ENCODE data around the gene CUX1.
"Not testable (repeated sequence)": the region's sequence is repeated elsewhere in the genome, so short reads cannot be mapped to it uniquely, and the experiment has no call there.

The CUX1 gene

DNA sequence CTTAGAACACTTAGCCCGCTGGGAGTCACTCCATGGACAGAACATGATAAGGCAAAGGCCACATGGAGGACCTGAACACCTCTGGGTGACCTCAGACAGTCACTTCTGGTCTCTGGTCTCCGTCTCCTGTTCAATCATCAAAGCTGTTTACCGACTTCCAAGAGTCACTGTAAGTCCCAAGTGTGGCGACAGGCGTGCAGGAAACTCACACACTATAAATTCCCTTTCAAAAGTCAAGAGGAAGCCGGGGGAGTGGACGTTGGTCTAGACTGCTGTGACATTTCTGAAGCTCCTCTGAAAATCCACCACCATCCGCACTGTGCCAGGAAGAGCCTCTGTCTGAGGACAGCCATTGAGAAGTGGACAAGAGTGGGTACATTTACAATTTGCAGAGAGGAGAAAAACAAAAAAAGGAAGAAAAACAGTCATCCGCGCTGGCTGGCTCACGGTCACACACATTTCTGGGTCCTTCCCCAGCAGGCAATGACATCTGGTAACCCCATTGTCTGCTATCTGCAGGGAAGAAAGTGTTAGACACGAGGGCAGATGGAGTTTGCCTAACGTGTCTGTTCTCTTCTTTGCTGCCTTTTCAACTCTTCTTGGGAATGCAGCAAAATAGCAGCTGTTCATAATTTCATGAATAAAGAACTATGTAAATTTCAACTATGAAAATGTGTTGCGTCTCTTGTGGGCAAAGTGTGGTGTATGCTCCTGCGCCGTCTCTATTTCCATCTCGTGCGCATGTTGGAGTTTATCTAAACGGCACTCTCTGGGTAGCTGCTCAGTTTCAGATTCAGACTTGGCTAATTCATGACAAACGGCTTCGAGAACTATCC is 32.9 kb upstream of the CUX1 start:
- no peaks in the 10 kb centered on the region for H3K36me3 Mint-ChIP-seq
- H3K27ac Mint-ChIP-seq = no peak overlapping the region
- H3K4me1 Mint-ChIP-seq (ENCODE audit: low read depth) = peaks cover 3% of the 10 kb centered on the region
- no peak overlapping the region for H3K4me3 Mint-ChIP-seq
- no peaks in the 10 kb centered on the region for H3K9me3 Mint-ChIP-seq (ENCODE audit: low read depth)
- no peaks in the 10 kb centered on the region for H3K27me3 Mint-ChIP-seq

DNA sequence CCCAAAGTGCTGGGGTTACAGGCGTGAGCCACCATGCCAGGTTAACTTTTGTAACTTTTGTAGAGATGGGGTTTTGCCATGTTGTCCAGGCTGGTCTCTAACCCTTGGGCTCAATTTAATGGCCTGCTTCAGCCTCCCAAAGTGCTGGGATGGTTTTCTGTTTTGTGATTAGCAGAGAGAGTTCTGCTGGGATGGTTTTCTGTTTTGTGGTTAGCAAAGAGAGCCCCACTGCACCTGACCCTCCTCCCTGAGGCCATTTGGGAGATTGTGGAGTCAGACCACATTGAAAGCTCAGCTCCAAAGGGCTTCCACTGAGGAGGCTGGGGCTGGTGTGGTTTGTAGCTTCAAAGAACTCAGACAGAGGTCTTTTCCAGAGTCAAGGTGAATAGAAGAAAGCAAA is 29.6 kb upstream of the CUX1 start:
- Mint-ChIP-seq H3K4me1 (ENCODE audit: low read depth) (peaks cover 3% of the 10 kb centered on the region), H3K9me3 (ENCODE audit: low read depth) (no peaks in the 10 kb centered on the region), H3K27ac (no peak overlapping the region), H3K27me3 (no peaks in the 10 kb centered on the region), H3K4me3 (no peak overlapping the region), H3K36me3 (no peaks in the 10 kb centered on the region)

GRCh38 chr7:101788517-101788916 is 28.9 kb upstream of the CUX1 start:
- Mint-ChIP-seq H3K4me1 (ENCODE audit: low read depth) (peaks cover 3% of the 10 kb centered on the region), H3K36me3 (no peaks in the 10 kb centered on the region), H3K9me3 (ENCODE audit: low read depth) (no peaks in the 10 kb centered on the region), H3K27me3 (no peaks in the 10 kb centered on the region), H3K4me3 (no peak overlapping the region), H3K27ac (no peak overlapping the region)

DNA sequence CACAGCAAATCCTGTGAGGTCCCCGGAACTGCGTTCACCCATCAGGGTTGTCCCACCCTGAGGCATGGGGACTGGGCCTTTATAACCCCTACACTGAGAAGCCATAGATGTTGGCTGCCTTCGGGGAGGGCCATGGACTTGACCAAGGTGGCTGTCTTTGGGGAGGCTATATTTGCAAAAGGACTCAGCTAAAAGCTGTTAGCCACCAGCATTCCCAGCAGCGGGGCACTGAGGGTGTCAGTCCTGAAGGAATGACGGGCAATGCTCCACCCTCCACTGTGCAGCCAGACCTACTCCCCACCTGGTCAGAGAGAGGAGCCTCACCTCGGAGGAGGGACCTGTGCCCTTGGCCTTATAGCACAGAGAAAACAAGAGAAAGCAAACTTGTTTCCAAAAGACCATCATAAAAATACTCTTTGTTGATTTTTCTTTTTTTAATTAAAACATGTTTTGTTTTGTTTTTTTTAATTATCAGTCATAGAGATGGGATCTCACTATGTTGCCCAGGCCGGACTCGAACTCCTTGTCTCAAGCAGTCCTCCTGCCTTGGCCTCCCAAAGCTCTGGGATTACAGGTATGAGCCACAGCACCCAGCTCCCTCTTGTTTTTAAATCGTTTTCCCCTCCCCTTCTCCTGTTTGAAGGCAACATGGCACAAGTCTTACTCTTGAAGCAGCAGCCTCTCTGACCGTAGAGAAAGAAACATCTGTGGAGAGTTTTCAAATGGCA is 26.7 kb upstream of the CUX1 start:
- no peaks in the 10 kb centered on the region for H3K36me3 Mint-ChIP-seq
- no peaks in the 10 kb centered on the region for H3K27me3 Mint-ChIP-seq
- no peak overlapping the region for H3K4me3 Mint-ChIP-seq
- H3K27ac Mint-ChIP-seq = no peak overlapping the region
- H3K9me3 Mint-ChIP-seq (ENCODE audit: low read depth) = no peaks in the 10 kb centered on the region
- H3K4me1 Mint-ChIP-seq (ENCODE audit: low read depth) = no peaks in the 10 kb centered on the region

GRCh38 chr7:101792051-101792681 is 25.3 kb upstream of the CUX1 start:
- Mint-ChIP-seq H3K4me3 (no peak overlapping the region), H3K9me3 (ENCODE audit: low read depth) (no peaks in the 10 kb centered on the region), H3K36me3 (no peaks in the 10 kb centered on the region), H3K27ac (no peak overlapping the region), H3K4me1 (ENCODE audit: low read depth) (no peaks in the 10 kb centered on the region), H3K27me3 (no peaks in the 10 kb centered on the region)

- not testable (repeated sequence) for H3K27ac Mint-ChIP-seq, H3K36me3 Mint-ChIP-seq
These were observed 24.7 kb upstream of the CUX1 start for GRCh38 chr7:101792682-101793071.

GRCh38 chr7:101795461-101795860 is 22.0 kb upstream of the CUX1 start:
- no peaks in the 10 kb centered on the region for H3K36me3 Mint-ChIP-seq
- no peak overlapping the region for H3K4me3 Mint-ChIP-seq
- H3K27me3 Mint-ChIP-seq = no peaks in the 10 kb centered on the region
- no peaks in the 10 kb centered on the region for H3K9me3 Mint-ChIP-seq (ENCODE audit: low read depth)
- no peaks in the 10 kb centered on the region for H3K4me1 Mint-ChIP-seq (ENCODE audit: low read depth)
- no peak overlapping the region for H3K27ac Mint-ChIP-seq

More at GRCh38 chr7:101792682-101793071, 24.7 kb upstream of the CUX1 start:
- H3K4me3 Mint-ChIP-seq; H3K4me1 Mint-ChIP-seq (ENCODE audit: low read depth); H3K27me3 Mint-ChIP-seq; H3K9me3 Mint-ChIP-seq (ENCODE audit: low read depth): not testable (repeated sequence)

GRCh38 chr7:101798173-101798572 is 19.3 kb upstream of the CUX1 start:
- not testable (repeated sequence) for H3K4me1 Mint-ChIP-seq (ENCODE audit: low read depth); H3K36me3 Mint-ChIP-seq; H3K27ac Mint-ChIP-seq; H3K4me3 Mint-ChIP-seq; H3K9me3 Mint-ChIP-seq (ENCODE audit: low read depth); H3K27me3 Mint-ChIP-seq

GRCh38 chr7:101803203-101804087 is 14.0 kb upstream of the CUX1 start:
- no peak overlapping the region for H3K27ac Mint-ChIP-seq
- H3K4me3 Mint-ChIP-seq = peak overlapping the region; percentile 65
- peaks cover 25% of the 10 kb centered on the region for H3K4me1 Mint-ChIP-seq (ENCODE audit: low read depth)
- peaks cover 4% of the 10 kb centered on the region for H3K27me3 Mint-ChIP-seq
- no peaks in the 10 kb centered on the region for H3K36me3 Mint-ChIP-seq
- no peaks in the 10 kb centered on the region for H3K9me3 Mint-ChIP-seq (ENCODE audit: low read depth)

DNA sequence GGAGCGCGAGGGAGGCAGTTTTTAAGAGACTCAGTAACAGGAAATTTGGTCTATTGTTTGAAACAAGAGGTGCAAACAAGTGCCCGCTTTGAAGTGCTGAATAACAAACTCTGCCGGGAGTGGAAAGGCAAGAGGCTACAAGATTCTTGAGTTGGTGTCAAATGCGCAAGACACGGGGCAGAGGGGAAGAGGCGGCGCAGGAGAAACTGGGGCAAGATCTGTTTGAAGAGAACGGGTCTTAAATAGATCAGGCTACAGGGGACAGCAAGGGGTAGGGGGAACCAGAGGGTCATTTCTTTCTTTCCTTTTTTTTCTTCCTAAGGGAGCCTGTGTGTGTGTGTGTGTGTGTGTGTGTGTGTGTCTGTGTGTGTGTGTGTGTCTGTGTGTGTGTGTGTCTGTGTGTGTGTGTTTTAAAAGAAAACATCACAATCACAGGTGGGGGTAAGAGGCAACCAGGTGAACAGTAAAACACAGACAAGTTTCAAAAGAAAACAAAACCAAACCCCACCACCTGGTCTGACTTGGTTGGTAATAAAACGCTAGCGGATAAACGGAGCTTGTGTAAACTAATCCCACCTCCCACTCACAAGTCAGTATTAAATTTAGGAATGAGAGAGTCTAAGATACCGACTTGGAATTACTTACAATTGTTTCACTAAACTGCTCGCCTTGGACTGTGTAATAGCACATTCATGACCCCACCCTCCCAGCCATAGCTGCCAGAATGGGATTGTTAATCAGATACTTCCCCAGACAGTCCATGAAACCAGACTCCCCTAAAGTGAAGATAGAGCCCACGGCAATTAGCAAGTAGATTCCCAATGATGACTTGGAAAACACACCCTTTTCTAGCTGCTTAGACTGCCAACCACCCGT is 13.1 kb upstream of the CUX1 start:
- H3K9me3 Mint-ChIP-seq (ENCODE audit: low read depth) = no peaks in the 10 kb centered on the region
- peaks cover 4% of the 10 kb centered on the region for H3K27me3 Mint-ChIP-seq
- H3K4me3 Mint-ChIP-seq = peak overlapping the region; percentile 59
- no peak overlapping the region for H3K27ac Mint-ChIP-seq
- peaks cover 25% of the 10 kb centered on the region for H3K4me1 Mint-ChIP-seq (ENCODE audit: low read depth)
- no peaks in the 10 kb centered on the region for H3K36me3 Mint-ChIP-seq

- Mint-ChIP-seq H3K4me1 (ENCODE audit: low read depth) (peaks cover 27% of the 10 kb centered on the region), H3K27me3 (peaks cover 4% of the 10 kb centered on the region), H3K36me3 (no peaks in the 10 kb centered on the region), H3K27ac (no peak overlapping the region), H3K9me3 (ENCODE audit: low read depth) (no peaks in the 10 kb centered on the region), H3K4me3 (peak overlapping the region; percentile 59)
These were observed 12.5 kb upstream of the CUX1 start for GRCh38 chr7:101804967-101805366.

DNA sequence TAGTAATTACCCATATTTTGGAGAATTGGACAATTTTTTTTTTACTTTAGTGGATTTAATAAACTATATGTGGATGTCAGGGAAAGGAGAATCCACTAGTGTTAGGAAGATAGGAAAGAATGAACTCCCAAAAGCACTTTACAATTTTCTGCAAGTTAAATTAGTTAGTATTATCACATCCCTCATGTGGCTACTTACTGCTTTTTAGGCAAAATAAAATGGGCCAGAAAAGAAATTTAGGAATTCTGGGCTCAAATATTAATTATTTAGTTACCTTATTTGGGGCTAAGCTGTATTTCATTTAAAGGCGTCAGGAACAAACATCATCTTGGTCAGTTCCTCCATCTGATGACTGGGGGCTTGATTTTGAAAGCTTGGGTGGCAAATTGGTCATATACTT is 4.8 kb upstream of the CUX1 start:
- Mint-ChIP-seq H3K27me3 (no peaks in the 10 kb centered on the region), H3K9me3 (ENCODE audit: low read depth) (no peaks in the 10 kb centered on the region), H3K36me3 (no peaks in the 10 kb centered on the region), H3K4me3 (no peak overlapping the region), H3K4me1 (ENCODE audit: low read depth) (peaks cover 12% of the 10 kb centered on the region), H3K27ac (no peak overlapping the region)

DNA sequence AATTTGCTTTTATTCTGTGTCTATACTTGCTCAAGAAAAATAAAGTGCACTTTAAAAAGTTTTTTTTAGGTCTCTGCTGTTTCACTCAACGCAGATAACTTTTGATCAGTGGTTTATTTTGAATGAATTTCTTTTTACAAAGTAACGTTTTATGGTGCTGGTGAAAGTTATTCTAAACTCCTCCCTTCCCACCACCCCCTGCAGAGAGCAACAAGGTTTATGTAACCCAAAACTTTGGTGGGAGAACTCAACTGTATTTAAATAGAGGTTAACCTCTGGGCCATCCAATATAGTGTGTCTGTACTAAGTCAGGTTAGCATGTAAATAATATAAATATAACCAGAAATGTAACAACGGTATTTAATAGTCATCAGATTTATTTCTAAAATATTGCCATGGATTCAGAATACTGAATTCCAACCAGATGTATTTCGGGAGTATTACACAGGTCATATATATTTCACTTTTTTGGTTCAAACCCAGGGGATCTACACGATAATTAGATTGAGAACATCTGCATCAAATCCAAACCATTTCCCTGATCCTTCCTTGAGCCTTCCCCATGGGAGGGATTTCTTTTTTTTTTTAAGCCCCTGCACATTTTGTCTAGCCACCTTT is 3.9 kb upstream of the CUX1 start:
- H3K4me1 Mint-ChIP-seq (ENCODE audit: low read depth) = peaks cover 20% of the 10 kb centered on the region
- H3K27ac Mint-ChIP-seq = peak overlapping the region; percentile 22
- no peaks in the 10 kb centered on the region for H3K36me3 Mint-ChIP-seq
- H3K9me3 Mint-ChIP-seq (ENCODE audit: low read depth) = no peaks in the 10 kb centered on the region
- H3K4me3 Mint-ChIP-seq = peak overlapping the region; percentile 75
- no peaks in the 10 kb centered on the region for H3K27me3 Mint-ChIP-seq

Measured in activated naive CD8-positive, alpha-beta T cell (primary cell).